Measurements from ENCODE around the gene LRP1B.

The LRP1B gene

DNA sequence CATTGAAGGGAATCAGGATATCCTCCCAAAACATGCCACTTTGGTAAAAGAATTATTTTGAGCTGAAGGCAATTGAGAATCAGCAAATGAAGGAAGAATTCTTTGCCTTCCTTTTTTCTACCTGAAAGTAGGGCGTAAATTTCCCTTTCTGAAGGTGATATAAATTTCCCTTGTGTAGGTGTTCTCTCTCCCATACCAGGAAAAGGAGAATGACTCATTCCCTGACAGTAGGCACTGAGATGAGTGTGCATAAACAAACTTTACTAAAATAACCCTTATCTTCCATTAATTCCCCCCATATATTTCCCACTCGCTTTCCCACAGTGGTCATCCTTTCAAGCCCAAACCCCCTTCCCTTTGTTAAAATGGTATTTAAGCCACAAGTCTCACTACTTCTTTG is 1339.0 kb downstream of the LRP1B start:
- Histone ChIP-seq H3K27me3 (ENCODE audit: low read depth, low read length) (no peaks in the 10 kb centered on the region), H3K4me3 (ENCODE audit: low read depth in 1 of 2, low read length in 2 of 2) (no peak overlapping the region), H3K36me3 (ENCODE audit: control insufficient read depth in 1 of 2, insufficient read depth in 2 of 2, low read length in 2 of 2) (no peaks in the 10 kb centered on the region), H3K4me1 (ENCODE audit: control insufficient read depth in 1 of 2, insufficient read depth in 2 of 2, low read length in 2 of 2) (no peaks in the 10 kb centered on the region), H3K27ac (ENCODE audit: low read length) (no peak overlapping the region), H3K9me3 (ENCODE audit: control insufficient read depth in 1 of 2, low read length in 2 of 2) (no peaks in the 10 kb centered on the region)

DNA sequence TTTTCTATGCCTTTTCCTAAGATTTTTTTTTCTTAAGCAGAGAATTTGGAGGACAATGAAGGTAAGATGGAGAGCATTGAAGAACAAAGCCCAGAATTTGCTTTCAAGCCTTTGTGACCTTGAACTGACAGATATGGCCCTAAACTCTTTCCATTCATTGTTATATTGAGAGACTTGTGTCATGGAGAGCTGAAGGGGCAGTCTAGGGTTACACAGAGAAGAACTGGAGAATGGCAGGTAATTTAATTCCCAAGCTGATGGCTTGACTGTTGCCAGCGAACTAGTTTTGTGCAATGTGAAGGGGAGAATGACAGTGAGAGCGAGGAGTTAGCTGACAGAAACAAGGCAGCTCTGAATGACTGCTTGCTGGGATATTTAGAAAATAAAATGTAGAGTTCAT is 1344.2 kb downstream of the LRP1B start:
- H3K9me3 ChIP-seq (ENCODE audit: control insufficient read depth in 1 of 2, low read length in 2 of 2) = no peaks in the 10 kb centered on the region
- H3K4me3 ChIP-seq (ENCODE audit: low read depth in 1 of 2, low read length in 2 of 2) = no peak overlapping the region
- no peaks in the 10 kb centered on the region for H3K4me1 ChIP-seq (ENCODE audit: control insufficient read depth in 1 of 2, insufficient read depth in 2 of 2, low read length in 2 of 2)
- no peaks in the 10 kb centered on the region for H3K27me3 ChIP-seq (ENCODE audit: low read depth, low read length)
- H3K36me3 ChIP-seq (ENCODE audit: control insufficient read depth in 1 of 2, insufficient read depth in 2 of 2, low read length in 2 of 2) = no peaks in the 10 kb centered on the region
- no peak overlapping the region for H3K27ac ChIP-seq (ENCODE audit: low read length)

DNA sequence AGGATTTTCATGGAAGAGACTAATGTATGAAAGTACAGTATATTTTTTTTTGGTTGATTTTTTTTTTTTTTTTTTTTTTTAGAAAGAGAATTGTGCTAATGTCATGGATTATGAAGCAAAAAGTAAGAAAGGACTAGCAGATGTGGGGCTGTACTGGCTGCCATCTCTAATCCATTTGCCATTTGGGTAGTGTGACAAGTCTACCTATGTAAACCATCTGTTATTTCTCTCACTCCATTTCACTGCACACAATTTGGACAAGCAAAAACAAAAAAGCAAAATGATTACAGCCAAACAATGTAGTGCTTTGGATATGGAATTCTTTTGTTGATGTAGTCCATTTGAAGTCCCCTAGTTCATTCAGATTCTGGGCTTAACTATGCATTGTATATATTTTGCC is 1355.4 kb downstream of the LRP1B start:
- H3K9me3 ChIP-seq (ENCODE audit: control insufficient read depth in 1 of 2, low read length in 2 of 2) = no peaks in the 10 kb centered on the region
- H3K4me3 ChIP-seq (ENCODE audit: low read depth in 1 of 2, low read length in 2 of 2) = no peak overlapping the region
- H3K27me3 ChIP-seq (ENCODE audit: low read depth, low read length) = no peaks in the 10 kb centered on the region
- H3K36me3 ChIP-seq (ENCODE audit: control insufficient read depth in 1 of 2, insufficient read depth in 2 of 2, low read length in 2 of 2) = no peaks in the 10 kb centered on the region
- no peaks in the 10 kb centered on the region for H3K4me1 ChIP-seq (ENCODE audit: control insufficient read depth in 1 of 2, insufficient read depth in 2 of 2, low read length in 2 of 2)
- H3K27ac ChIP-seq (ENCODE audit: low read length) = no peak overlapping the region

DNA sequence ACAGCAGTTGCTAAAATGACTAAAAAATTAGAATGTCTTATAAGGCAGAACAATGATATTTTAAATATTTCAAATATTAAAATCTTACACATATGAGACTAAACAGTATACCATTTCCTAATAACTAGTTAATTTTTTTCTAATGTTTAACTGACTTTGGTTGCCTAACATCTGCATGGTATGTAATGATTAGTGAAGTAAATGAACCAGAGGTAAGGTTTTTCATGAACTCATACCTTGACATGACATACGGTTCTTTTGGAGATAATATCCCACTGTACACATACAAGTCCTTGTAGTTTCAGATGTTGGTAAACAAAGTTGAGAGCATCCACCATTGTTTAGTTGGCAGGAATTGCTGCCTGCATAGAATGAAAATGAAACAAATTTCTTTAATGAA is 1360.2 kb downstream of the LRP1B start:
- Histone ChIP-seq H3K4me3 (ENCODE audit: low read depth in 1 of 2, low read length in 2 of 2) (no peak overlapping the region), H3K27ac (ENCODE audit: low read length) (no peak overlapping the region), H3K9me3 (ENCODE audit: control insufficient read depth in 1 of 2, low read length in 2 of 2) (no peaks in the 10 kb centered on the region), H3K4me1 (ENCODE audit: control insufficient read depth in 1 of 2, insufficient read depth in 2 of 2, low read length in 2 of 2) (no peaks in the 10 kb centered on the region), H3K36me3 (ENCODE audit: control insufficient read depth in 1 of 2, insufficient read depth in 2 of 2, low read length in 2 of 2) (no peaks in the 10 kb centered on the region), H3K27me3 (ENCODE audit: low read depth, low read length) (no peaks in the 10 kb centered on the region)

DNA sequence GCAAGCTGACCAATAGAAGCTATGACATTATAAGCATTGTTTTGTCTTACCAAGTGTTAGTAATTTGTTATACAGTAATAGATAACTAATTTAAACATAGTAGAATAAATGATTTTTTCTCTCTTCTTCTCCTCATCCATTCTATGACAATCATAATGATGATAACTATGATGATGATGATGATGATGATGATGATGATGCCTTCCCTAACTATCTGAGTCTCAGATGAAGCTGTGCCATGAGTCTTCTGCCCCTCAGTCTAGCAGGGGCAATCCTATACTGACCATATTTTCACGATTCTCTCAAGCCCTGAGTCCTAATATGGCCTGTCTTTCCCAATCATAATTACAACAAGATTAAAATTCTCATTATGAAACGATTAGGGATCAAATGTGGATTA is 1369.0 kb downstream of the LRP1B start:
- Histone ChIP-seq H3K27me3 (ENCODE audit: low read depth, low read length) (no peaks in the 10 kb centered on the region), H3K4me1 (ENCODE audit: control insufficient read depth in 1 of 2, insufficient read depth in 2 of 2, low read length in 2 of 2) (no peaks in the 10 kb centered on the region), H3K9me3 (ENCODE audit: control insufficient read depth in 1 of 2, low read length in 2 of 2) (peaks cover 0 to 6% of the 10 kb centered on the region in 2 donors), H3K27ac (ENCODE audit: low read length) (no peak overlapping the region), H3K4me3 (ENCODE audit: low read depth in 1 of 2, low read length in 2 of 2) (no peak overlapping the region), H3K36me3 (ENCODE audit: control insufficient read depth in 1 of 2, insufficient read depth in 2 of 2, low read length in 2 of 2) (no peaks in the 10 kb centered on the region)

DNA sequence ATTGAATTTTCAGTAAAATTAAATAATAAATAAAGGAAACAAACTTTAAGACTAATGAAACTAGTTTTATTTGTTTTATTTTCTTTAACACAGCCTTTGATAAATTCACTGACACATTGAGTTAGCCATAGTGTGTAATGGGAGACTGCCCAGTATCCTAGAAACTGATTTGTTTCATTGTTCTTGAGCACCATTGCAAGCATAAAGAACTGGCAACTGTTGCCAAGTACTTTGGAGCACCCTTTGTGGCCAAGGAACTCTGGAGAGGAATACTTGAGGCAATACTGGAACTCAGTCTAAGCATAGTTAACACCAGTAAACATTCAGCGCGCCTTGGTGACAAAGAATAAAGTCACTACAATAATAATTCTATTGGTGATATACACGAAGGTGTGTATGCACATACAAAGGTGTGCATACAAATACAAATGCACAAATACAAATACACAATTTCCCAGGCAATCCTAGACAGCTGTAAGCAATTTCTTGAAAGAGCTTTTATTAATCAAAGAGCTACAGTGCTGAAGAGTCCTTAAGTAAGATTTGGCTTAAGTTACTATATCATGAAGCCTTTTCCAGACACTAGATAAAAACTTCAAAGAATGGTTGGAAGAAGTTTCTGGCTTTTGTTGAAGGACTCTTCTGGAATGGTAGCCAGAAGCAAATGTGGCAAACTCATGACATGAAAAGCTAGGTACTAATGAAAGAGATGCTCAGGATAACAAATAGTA is 1371.2 kb downstream of the LRP1B start:
- Histone ChIP-seq H3K27ac (ENCODE audit: low read length) (no peak overlapping the region), H3K4me3 (ENCODE audit: low read depth in 1 of 2, low read length in 2 of 2) (no peak overlapping the region), H3K27me3 (ENCODE audit: low read depth, low read length) (no peaks in the 10 kb centered on the region), H3K9me3 (ENCODE audit: control insufficient read depth in 1 of 2, low read length in 2 of 2) (peaks cover 0 to 6% of the 10 kb centered on the region in 2 donors), H3K4me1 (ENCODE audit: control insufficient read depth in 1 of 2, insufficient read depth in 2 of 2, low read length in 2 of 2) (no peaks in the 10 kb centered on the region), H3K36me3 (ENCODE audit: control insufficient read depth in 1 of 2, insufficient read depth in 2 of 2, low read length in 2 of 2) (no peaks in the 10 kb centered on the region)

DNA sequence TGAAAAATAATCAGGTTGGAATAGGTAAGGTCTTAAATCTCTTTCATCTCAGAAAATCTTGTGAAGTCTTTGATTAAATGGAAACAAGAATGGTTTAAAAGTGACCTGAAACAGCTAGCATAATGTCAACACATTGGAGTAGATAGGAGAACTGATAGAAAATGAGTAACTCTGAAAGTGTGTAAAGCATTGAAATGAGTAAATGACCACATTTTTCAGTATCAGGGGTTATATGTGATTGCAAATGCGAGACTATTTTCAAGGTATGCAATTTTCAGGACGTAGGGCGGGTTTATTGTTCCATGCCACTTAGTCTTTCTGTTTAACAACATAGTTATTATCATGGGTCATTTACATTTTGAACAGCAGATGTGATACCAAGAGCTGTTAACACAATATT is 1383.2 kb downstream of the LRP1B start:
- no peak overlapping the region for H3K4me3 ChIP-seq (ENCODE audit: low read depth in 1 of 2, low read length in 2 of 2)
- no peaks in the 10 kb centered on the region for H3K27me3 ChIP-seq (ENCODE audit: low read depth, low read length)
- no peaks in the 10 kb centered on the region for H3K4me1 ChIP-seq (ENCODE audit: control insufficient read depth in 1 of 2, insufficient read depth in 2 of 2, low read length in 2 of 2)
- H3K27ac ChIP-seq (ENCODE audit: low read length) = no peak overlapping the region
- H3K36me3 ChIP-seq (ENCODE audit: control insufficient read depth in 1 of 2, insufficient read depth in 2 of 2, low read length in 2 of 2) = no peaks in the 10 kb centered on the region
- no peaks in the 10 kb centered on the region for H3K9me3 ChIP-seq (ENCODE audit: control insufficient read depth in 1 of 2, low read length in 2 of 2)

DNA sequence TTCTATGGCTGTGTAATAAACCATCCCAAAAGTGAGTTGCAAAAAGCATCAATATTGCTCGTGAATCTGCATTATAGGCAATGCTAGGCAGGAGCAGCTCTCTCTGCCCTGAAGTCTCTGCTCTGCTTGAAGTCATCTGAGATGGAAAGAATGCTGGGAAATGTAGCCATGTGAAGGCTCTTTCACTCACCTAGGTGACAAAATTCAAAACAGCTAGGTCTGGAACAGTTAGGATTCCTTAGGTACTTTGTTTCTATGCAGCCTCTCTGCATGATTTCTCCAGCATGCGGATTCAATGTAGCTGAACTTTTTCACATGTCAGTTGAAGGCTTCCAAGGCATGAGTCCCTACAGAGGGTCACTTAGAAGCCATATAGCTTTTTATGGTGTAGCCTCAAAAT is 1383.7 kb downstream of the LRP1B start:
- no peak overlapping the region for H3K27ac ChIP-seq (ENCODE audit: low read length)
- no peaks in the 10 kb centered on the region for H3K9me3 ChIP-seq (ENCODE audit: control insufficient read depth in 1 of 2, low read length in 2 of 2)
- H3K36me3 ChIP-seq (ENCODE audit: control insufficient read depth in 1 of 2, insufficient read depth in 2 of 2, low read length in 2 of 2) = no peaks in the 10 kb centered on the region
- no peaks in the 10 kb centered on the region for H3K27me3 ChIP-seq (ENCODE audit: low read depth, low read length)
- H3K4me1 ChIP-seq (ENCODE audit: control insufficient read depth in 1 of 2, insufficient read depth in 2 of 2, low read length in 2 of 2) = no peaks in the 10 kb centered on the region
- no peak overlapping the region for H3K4me3 ChIP-seq (ENCODE audit: low read depth in 1 of 2, low read length in 2 of 2)

DNA sequence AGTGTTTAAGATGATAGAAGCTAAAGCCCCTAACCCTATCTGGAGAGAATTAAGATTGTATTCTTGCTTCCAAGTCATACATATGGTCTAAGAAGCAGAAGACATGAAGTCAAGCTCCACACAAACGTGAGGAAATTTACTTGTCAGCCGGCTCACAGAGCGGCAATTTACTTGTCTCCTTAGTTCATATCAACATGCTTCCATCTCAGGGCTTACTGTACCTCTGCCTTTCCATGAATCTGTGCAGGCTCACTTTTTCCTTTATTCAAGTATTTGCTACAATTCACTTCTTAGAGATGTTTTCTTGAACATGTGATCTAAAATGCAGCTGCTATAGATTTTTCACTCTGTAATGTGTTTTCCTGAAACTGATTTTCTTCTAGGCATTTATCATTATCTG is 1386.4 kb downstream of the LRP1B start:
- Histone ChIP-seq H3K4me3 (ENCODE audit: low read depth in 1 of 2, low read length in 2 of 2) (no peak overlapping the region), H3K36me3 (ENCODE audit: control insufficient read depth in 1 of 2, insufficient read depth in 2 of 2, low read length in 2 of 2) (no peaks in the 10 kb centered on the region), H3K27ac (ENCODE audit: low read length) (no peak overlapping the region), H3K9me3 (ENCODE audit: control insufficient read depth in 1 of 2, low read length in 2 of 2) (no peaks in the 10 kb centered on the region), H3K4me1 (ENCODE audit: control insufficient read depth in 1 of 2, insufficient read depth in 2 of 2, low read length in 2 of 2) (no peaks in the 10 kb centered on the region), H3K27me3 (ENCODE audit: low read depth, low read length) (no peaks in the 10 kb centered on the region)

DNA sequence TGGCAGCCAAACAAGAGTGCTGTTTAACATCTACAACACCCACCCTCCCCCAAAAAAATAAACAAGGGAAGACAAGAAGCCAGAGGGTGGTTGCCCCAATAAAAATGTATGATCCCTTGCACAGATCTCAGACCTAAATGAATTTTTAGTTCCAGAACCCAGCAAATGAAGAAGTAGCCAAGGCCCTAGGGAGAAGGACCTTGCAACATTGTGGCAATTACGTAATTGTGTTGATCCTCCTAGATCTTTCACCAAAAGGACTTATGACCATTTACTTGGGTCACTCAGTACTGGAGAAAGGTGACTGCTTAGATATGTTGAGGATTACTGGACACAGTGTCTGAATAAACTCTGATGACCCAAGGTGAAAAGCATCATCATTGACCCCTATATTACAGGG is 1393.8 kb downstream of the LRP1B start:
- no peak overlapping the region for H3K4me3 ChIP-seq (ENCODE audit: low read depth in 1 of 2, low read length in 2 of 2)
- H3K9me3 ChIP-seq (ENCODE audit: control insufficient read depth in 1 of 2, low read length in 2 of 2) = no peaks in the 10 kb centered on the region
- no peaks in the 10 kb centered on the region for H3K36me3 ChIP-seq (ENCODE audit: control insufficient read depth in 1 of 2, insufficient read depth in 2 of 2, low read length in 2 of 2)
- H3K4me1 ChIP-seq (ENCODE audit: control insufficient read depth in 1 of 2, insufficient read depth in 2 of 2, low read length in 2 of 2) = no peaks in the 10 kb centered on the region
- no peak overlapping the region for H3K27ac ChIP-seq (ENCODE audit: low read length)
- H3K27me3 ChIP-seq (ENCODE audit: low read depth, low read length) = no peaks in the 10 kb centered on the region

DNA sequence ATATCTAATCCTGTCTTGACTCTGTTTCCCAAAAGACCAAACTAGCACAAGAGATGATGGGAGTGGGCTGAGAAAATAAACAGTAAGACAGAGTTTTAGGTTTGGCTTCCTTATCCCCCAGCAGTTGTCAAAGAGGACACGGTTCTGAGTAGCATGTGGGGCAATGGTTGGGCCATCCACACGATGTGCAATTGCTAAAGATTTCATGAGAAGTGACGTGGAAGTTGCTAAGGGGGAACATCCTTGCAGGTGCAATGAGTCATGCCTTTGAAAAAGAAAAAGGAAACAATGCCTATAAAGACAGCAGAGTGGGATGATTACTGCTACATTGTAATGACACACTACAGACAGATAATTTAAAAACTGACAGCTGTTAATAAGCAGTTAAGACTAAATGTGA is 1395.8 kb downstream of the LRP1B start:
- no peaks in the 10 kb centered on the region for H3K27me3 ChIP-seq (ENCODE audit: low read depth, low read length)
- H3K4me3 ChIP-seq (ENCODE audit: low read depth in 1 of 2, low read length in 2 of 2) = no peak overlapping the region
- H3K4me1 ChIP-seq (ENCODE audit: control insufficient read depth in 1 of 2, insufficient read depth in 2 of 2, low read length in 2 of 2) = no peaks in the 10 kb centered on the region
- H3K9me3 ChIP-seq (ENCODE audit: control insufficient read depth in 1 of 2, low read length in 2 of 2) = no peaks in the 10 kb centered on the region
- no peaks in the 10 kb centered on the region for H3K36me3 ChIP-seq (ENCODE audit: control insufficient read depth in 1 of 2, insufficient read depth in 2 of 2, low read length in 2 of 2)
- no peak overlapping the region for H3K27ac ChIP-seq (ENCODE audit: low read length)

DNA sequence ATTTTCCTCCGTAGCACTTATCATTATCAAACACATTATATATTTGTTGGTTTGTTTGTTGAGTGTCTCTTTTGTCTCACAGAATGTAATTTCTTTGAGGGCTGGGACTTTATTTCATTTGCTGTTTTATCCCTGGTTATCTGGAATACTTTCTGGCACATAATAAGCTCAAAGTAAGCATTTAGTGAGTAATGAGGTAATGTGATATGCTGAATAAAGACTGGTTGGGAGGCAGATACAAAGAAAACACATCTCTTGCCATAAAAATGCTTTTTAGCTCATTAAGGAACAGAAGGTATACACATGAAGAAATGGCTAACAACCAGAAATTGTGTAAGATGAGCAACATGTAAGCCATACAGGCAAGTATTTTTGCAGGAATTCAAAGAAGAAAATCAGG is 1411.8 kb downstream of the LRP1B start:
- Histone ChIP-seq H3K36me3 (ENCODE audit: control insufficient read depth in 1 of 2, insufficient read depth in 2 of 2, low read length in 2 of 2) (no peaks in the 10 kb centered on the region), H3K9me3 (ENCODE audit: control insufficient read depth in 1 of 2, low read length in 2 of 2) (no peaks in the 10 kb centered on the region), H3K27ac (ENCODE audit: low read length) (no peak overlapping the region), H3K4me3 (ENCODE audit: low read depth in 1 of 2, low read length in 2 of 2) (no peak overlapping the region), H3K4me1 (ENCODE audit: control insufficient read depth in 1 of 2, insufficient read depth in 2 of 2, low read length in 2 of 2) (no peaks in the 10 kb centered on the region), H3K27me3 (ENCODE audit: low read depth, low read length) (no peaks in the 10 kb centered on the region)

Data from muscle layer of duodenum (tissue), 2 donors.